Right ventricle myocardium inferior (tissue), 1 donor: ENCODE results near the gene ZBTB1. TPM values are rescaled to one million over a fixed set of nuclear protein-coding genes. Genes with fewer than 3 reads are reported as not detected.
"Not testable (repeated sequence)": the region's sequence is repeated elsewhere in the genome, so short reads cannot be mapped to it uniquely, and the experiment has no call there.

Source experiments
- ATAC-seq: fragments of 200-7000 bp; cut with Tn5 transposase; one replicate; pipeline ENCODE4 v1.9.1; 2020; ENCODE audit warnings: mild to moderate bottlenecking, moderate library complexity
- DNase-seq: peaks from one replicate; pipeline ENCODE4 v3.0.0; 2021; ENCODE audit errors: missing footprints
- intact Hi-C: fragments of 100-400 bp; cut with DNase I; formaldehyde crosslinking; loops from one replicate; pipeline ENCODE4 v1.11.0; 2022
- total RNA-seq: library from RNA; stranded (reverse); fragmentation: NEBNext Ultra II Directional; extraction: Animal tissue kit (Norgen Biotek cat#: 25700); gene quantifications from one replicate; pipeline ENCODE4 v1.2.1, GENCODE V29; 2021
- donor health status: DM: no; HTN: yes; CAD: no; lungs with severe emphysema.

Gene ZBTB1
- total RNA-seq, 1 donor from 2014 or later, result 22.3 TPM

- DNase-seq (no peak), ATAC-seq (peak; percentile 44)
- intact Hi-C loops, result loop anchor here (10.0 kb wide), 1 partner anchor 124 kb away; no protein-coding TSS in a partner anchor
Observed at GRCh38 chr14:64510825-64511671, 6.5 kb downstream of the ZBTB1 start.

DNA sequence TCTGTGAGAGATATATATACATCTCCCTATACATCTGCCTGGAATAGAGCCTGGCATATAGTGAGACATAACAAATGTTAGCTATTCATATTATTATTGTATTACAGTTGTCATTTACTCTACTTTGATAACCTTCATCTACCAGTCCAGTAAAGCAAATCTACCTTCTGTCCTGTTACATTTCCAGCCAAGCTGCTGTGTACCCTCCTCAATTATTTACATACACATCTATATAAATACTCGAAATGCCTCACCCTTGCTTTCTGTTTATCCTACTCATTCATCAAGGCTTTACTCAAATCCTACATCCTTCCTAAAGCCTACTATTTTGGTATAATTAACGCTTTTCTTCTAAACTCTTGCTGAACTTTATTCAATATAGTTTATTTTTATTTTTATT is 8.7 kb downstream of the ZBTB1 start:
- intact Hi-C loops, result loop anchor here (10.0 kb wide), 1 partner anchor 122 kb away; no protein-coding TSS in a partner anchor
- no peak for DNase-seq
- no peak for ATAC-seq

- DNase-seq, result no peak
- intact Hi-C loops, result loop anchor here (10.0 kb wide), 1 partner anchor 120 kb away; no protein-coding TSS in a partner anchor
- ATAC-seq, result no peak
Observed at GRCh38 chr14:64515053-64515452, 10.5 kb downstream of the ZBTB1 start.

DNA sequence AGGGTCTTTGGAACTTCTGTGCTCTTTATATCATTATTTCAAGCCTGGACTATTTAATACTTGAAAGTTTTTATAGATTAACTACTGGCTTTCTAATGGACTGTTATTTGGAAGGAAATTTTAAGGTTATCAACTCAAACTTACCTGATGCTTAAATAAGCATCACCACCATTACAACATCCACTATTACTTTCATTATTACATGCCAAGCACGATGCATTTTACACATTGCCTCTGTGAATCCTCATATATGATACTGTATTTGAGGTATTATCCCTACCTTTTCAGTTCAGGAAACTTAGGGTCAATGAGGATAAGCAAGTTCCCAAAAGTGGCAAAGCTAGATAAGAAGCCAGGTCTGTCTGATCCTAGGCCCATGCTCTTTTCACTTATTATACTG is 12.4 kb downstream of the ZBTB1 start:
- ATAC-seq (no peak), DNase-seq (no peak)
- intact Hi-C loops, result loop anchor here (10.0 kb wide), 1 partner anchor 118 kb away; no protein-coding TSS in a partner anchor

- ATAC-seq, result not testable (repeated sequence)
- intact Hi-C loops, result loop anchor here (10.0 kb wide), 1 partner anchor 117 kb away; no protein-coding TSS in a partner anchor
Observed at GRCh38 chr14:64517667-64518066, 13.1 kb downstream of the ZBTB1 start.

GRCh38 chr14:64518229-64518628 is 13.7 kb downstream of the ZBTB1 start:
- DNase-seq (no peak), ATAC-seq (no peak)
- intact Hi-C loops, result loop anchor here (10.0 kb wide), 1 partner anchor 117 kb away; no protein-coding TSS in a partner anchor

More at GRCh38 chr14:64517667-64518066, 13.1 kb downstream of the ZBTB1 start:
- not testable (repeated sequence) for DNase-seq

DNA sequence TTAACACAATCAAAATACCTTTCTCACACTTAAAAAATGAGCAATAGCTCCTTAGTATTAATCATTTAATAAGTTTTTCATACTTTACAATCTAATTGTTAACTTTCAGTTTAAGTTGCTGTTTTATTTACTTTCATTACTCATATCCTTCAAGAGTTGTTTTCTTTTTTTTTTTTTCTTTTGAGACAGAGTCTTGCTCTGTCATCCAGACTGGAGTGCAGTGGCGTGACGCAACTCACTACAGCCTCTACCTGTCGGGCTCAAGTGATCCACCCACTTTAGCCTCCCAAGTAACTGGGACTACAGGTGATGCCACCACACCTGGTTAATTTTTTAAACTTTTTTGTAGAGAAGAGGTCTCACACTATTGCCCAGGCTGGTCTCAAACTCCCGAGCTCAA is 16.1 kb downstream of the ZBTB1 start:
- intact Hi-C loops, result no loop called here
- ATAC-seq (no peak), DNase-seq (no peak)

DNA sequence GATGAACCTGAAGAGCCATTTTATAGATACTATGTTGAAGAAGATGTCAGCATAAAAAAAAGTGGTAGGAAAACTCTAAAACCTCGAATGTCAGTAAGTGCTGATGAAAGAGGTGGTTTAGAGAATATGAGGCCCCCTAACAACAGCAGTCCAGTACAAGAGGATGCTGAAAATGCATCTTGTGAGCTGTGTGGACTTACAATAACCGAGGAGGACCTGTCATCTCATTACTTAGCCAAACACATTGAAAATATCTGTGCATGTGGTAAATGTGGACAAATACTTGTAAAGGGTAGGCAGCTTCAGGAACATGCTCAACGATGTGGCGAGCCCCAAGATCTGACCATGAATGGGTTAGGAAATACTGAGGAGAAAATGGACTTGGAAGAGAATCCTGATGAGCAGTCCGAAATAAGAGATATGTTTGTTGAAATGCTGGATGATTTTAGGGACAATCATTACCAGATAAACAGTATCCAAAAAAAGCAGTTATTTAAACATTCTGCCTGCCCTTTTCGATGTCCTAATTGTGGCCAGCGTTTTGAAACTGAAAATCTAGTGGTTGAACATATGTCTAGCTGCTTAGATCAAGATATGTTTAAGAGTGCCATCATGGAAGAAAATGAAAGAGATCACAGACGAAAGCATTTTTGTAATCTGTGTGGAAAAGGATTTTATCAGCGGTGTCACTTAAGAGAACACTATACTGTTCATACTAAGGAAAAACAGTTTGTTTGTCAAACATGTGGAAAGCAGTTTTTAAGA is 18.2 kb downstream of the ZBTB1 start:
- intact Hi-C loops, result no loop called here
- DNase-seq (no peak), ATAC-seq (no peak)

- intact Hi-C loops, result no loop called here
- ATAC-seq (no peak), DNase-seq (no peak)
Observed at GRCh38 chr14:64525354-64525753, 20.8 kb downstream of the ZBTB1 start.

DNA sequence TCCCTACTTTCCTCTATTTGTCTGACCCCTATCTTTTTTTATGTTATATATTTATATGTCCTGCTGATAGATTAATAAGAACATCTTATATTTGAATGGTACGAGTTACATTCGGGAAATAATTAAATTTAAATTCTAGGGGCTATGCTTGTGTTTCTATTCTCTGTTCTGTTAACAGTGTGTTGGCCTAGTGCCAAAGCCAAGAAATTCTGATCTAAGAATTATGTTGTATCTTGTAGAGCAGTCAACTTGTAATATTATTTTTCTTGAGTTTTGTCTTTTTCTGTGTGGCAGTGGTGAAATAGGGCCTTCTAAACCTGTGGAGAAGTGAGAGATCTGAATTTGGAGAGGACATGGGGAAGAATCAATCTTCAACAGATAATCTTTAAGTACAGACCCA is 27.0 kb downstream of the ZBTB1 start:
- intact Hi-C loops, result no loop called here
- no peak for ATAC-seq
- no peak for DNase-seq

DNA sequence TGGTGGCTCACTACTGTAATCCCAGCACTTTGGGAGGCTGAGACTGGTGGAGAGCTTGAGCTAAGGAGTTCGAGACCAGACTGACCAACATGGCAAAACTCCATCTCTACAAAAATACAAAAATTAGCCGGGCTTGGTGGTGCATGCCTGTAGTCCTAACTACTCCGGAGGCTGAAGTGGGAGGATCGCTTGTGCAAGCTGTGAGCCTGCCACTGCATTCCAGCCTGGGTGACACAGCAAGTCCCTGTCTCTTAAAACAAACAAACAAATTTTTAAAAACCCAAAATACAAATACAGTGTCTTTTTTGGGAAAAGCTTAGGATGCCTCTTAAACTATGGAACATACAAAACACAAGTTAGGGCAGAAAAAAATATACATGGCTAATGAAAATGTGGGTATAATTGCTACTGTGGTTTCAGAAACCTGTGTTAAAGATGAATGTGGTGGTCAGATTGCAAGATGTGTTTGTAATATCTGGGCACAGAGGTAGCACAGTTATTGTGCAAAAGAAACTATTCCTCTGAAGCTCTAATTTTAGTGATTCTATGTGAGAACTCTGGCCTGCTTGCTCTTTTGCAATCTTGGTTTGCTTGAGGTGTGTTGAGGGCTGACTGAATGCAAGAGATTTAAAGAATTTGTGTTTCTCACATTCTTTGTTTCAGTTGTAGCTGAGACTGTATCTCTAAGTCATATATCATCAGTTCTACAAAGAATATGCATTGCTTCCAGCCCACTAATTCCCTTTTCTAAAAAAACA is 32.1 kb downstream of the ZBTB1 start:
- DNase-seq (no peak), ATAC-seq (no peak)
- intact Hi-C loops, result no loop called here

GRCh38 chr14:64540208-64541202 is 35.9 kb downstream of the ZBTB1 start, which contains the start of gene HSPA2:
TSS of gene HSPA2 (plus strand) at chr14:64540741. CDS start at chr14:64540850, 109 bp downstream.
- peak; percentile 99 for DNase-seq
- peak; percentile 98 for ATAC-seq
- intact Hi-C loops, result loop anchor here (1.0 to 2.0 kb wide), 2 partner anchors 28 to 96 kb away; no protein-coding TSS in a partner anchor

- ATAC-seq (no peak), DNase-seq (no peak)
- intact Hi-C loops, result loop anchor here (2.0 kb wide), 1 partner anchor 27 kb away; no protein-coding TSS in a partner anchor
Observed at GRCh38 chr14:64541261-64541971, 36.8 kb downstream of the ZBTB1 start.

- ATAC-seq (no peak), DNase-seq (peak; percentile 65)
- intact Hi-C loops, result loop anchor here (2.0 kb wide), 1 partner anchor 27 kb away; no protein-coding TSS in a partner anchor
Observed at GRCh38 chr14:64541972-64542835, 37.6 kb downstream of the ZBTB1 start.

DNA sequence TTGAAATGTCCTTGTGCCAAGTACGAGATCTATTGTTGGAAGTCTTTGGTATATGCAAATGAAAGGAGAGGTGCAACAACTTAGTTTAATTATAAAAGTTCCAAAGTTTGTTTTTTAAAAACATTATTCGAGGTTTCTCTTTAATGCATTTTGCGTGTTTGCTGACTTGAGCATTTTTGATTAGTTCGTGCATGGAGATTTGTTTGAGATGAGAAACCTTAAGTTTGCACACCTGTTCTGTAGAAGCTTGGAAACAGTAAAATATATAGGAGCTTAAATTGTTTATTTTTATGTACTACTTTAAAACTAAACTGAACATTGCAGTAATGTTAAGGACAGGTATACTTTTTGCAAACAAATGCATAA is 38.2 kb downstream of the ZBTB1 start:
- no peak for ATAC-seq
- intact Hi-C loops, result no loop called here
- no peak for DNase-seq
